ENCODE measurements around the gene WSCD1.

DNA sequence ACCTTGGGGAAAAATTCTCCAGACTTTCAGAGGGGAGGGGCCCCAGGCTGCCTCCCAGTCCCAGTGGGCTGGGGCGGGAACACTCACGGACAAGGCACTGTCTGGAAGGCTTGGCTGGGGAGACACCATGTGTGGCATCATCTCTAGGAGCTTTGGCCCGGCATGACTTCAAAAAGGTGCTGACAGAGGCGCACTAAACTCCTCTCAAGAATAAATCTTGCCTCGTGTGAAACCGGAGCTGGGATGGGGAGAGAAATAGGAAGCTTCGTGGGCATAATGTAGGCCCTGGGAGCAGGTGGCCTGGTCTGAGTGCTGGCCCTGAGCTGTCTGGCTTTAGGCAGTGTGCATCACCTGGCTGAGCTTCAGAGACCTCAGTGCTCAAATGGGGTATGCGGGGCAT lies 5.7 kb downstream of the WSCD1 start:
- TF ChIP-seq CTCF (conservative IDR thresholded peaks at IDR 0.05; ENCODE audit: low read length) (no peak), EZH2phosphoT487 (IDR thresholded peaks at IDR 0.05; ENCODE audit: borderline replicate concordance, low read depth, low read length) (no peak)

All from OCI-LY7 (cell line).